ENCODE results near the gene MBNL1.

DNA sequence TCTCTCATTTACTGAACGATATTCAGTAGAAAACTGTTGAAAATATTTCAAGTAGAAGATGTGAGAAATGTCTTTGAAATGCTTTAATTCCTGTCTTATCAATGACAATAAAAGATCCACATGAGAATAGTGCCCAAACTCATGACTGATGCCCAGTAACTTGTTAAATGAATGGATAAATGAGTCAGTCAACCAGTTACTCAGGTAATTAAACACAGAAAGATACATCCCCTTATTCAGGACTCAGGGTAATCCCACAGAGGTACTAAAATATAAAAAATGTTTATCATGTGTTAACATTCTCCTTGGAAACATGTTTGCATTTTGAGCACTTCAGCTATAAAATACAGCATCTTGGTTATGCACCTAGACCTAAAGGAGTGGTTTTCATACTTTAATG, 169.5 kb downstream of the MBNL1 start:
- TF ChIP-seq EZH2 (IDR thresholded peaks at IDR 0.05) (no peak), POLR2AphosphoS5 (IDR thresholded peaks at IDR 0.05; ENCODE audit: borderline replicate concordance, low read depth, low read length) (no peak), FOXP2 (optimal IDR thresholded peaks at IDR 0.05; ENCODE audit: control extremely low read depth, extremely low read length, insufficient read depth) (no peak)
